Measurements from ENCODE around the gene CRLF1.

The CRLF1 gene

GRCh38 chr19:18543814-18544475, 62.7 kb downstream of the CRLF1 start:
- peak; percentile 65 for DNase-seq
